ENCODE measurements around the gene EHHADH. TPM values are rescaled to one million over a fixed set of nuclear protein-coding genes. Genes with fewer than 3 reads are reported as not detected.

The EHHADH gene
- total RNA-seq, 1 experiment from 2014 or later = 10.7 TPM

GRCh38 chr3:185236969-185237368 lies 16.9 kb downstream of the EHHADH start:
- CTCF ChIA-PET = no interaction called here
- DNase-seq (ENCODE audit: low read depth, low spot score) = no peak
- H4K20me1 ChIP-seq (ENCODE audit: insufficient read depth) = no peaks in the 10 kb centered on the region
- H3K27me3 ChIP-seq (ENCODE audit: insufficient read depth, low read length) = no peaks in the 10 kb centered on the region
- H3K79me2 ChIP-seq (ENCODE audit: insufficient read depth, low read length) = no peaks in the 10 kb centered on the region
- ATAC-seq = no peak
- no peaks in the 10 kb centered on the region for H3K4me1 ChIP-seq (ENCODE audit: control insufficient read depth in 1 of 2, insufficient read depth in 2 of 2, low read length in 2 of 2)
- peaks cover 12 to 17% of the 10 kb centered on the region in 2 experiments; a peak in 3 of 4 replicates for H3K9me3 ChIP-seq (ENCODE audit: control insufficient read depth in 1 of 2, insufficient read depth in 1 of 2, low read depth in 1 of 2, low read length in 2 of 2)
- TF ChIP-seq, protein P1, sequence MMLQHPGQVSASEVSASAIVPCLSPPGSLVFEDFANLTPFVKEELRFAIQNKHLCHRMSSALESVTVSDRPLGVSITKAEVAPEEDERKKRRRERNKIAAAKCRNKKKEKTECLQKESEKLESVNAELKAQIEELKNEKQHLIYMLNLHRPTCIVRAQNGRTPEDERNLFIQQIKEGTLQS (IDR thresholded peaks at IDR 0.05) = no peak
- TF ChIP-seq SP1 (IDR thresholded peaks at IDR 0.05; ENCODE audit: low read depth) = no peak
- TF ChIP-seq CBX3 (IDR thresholded peaks at IDR 0.05; ENCODE audit: low read depth) = no peak
- no peak for TF ChIP-seq JUND (IDR thresholded peaks at IDR 0.05)
- no peak for TF ChIP-seq EGR1 (IDR thresholded peaks at IDR 0.05; ENCODE audit: low read depth)
- no peak for TF ChIP-seq POLR2AphosphoS5 (IDR thresholded peaks at IDR 0.05; ENCODE audit: low read depth, low read length)
- TF ChIP-seq FOSL1 (IDR thresholded peaks at IDR 0.05; ENCODE audit: low read depth) = no peak
- TF ChIP-seq POLR2A (IDR thresholded peaks at IDR 0.05; ENCODE audit: borderline replicate concordance, extremely low read depth, insufficient read depth, insufficient read length) = no peak
- no peak for TF ChIP-seq SIN3A (IDR thresholded peaks at IDR 0.05; ENCODE audit: low read depth)
- TF ChIP-seq CTCF (IDR thresholded peaks at IDR 0.05 in 2 of 3, conservative IDR thresholded peaks at IDR 0.05 in 1 of 3; ENCODE audit: borderline replicate concordance in 1 of 3, insufficient read depth in 1 of 3, low read depth in 2 of 3, low read length in 2 of 3) = no peak
- TF ChIP-seq ZFX (IDR thresholded peaks at IDR 0.05) = no peak
- TF ChIP-seq ELF1 (IDR thresholded peaks at IDR 0.05; ENCODE audit: borderline replicate concordance, low read depth) = no peak
- no peak for TF ChIP-seq RAD21 (IDR thresholded peaks at IDR 0.05; ENCODE audit: low read depth)
- no peak for TF ChIP-seq SRF (IDR thresholded peaks at IDR 0.05; ENCODE audit: low read depth)
- no peak for TF ChIP-seq EZH2 (IDR thresholded peaks at IDR 0.05)
- no peak overlapping the region for H3K4me3 ChIP-seq (replicated peaks in 1 of 2; ENCODE audit: low read depth in 1 of 2, low read length in 2 of 2)
- H3K9me2 ChIP-seq (ENCODE audit: insufficient read depth) = no peaks in the 10 kb centered on the region
- H3K9ac ChIP-seq (ENCODE audit: low read length) = no peak overlapping the region
- H2AFZ ChIP-seq (ENCODE audit: low read depth, low read length, poor library complexity, severe bottlenecking) = no peak overlapping the region
- intact Hi-C loops (cut with micrococcal nuclease) = no loop called here
- POLR2A ChIA-PET = no interaction called here
- H3K27ac ChIP-seq (ENCODE audit: low read depth, low read length) = no peak overlapping the region
- H3K36me3 ChIP-seq (ENCODE audit: control insufficient read depth in 1 of 2, insufficient read depth in 2 of 2, low read length in 2 of 2) = no peaks in the 10 kb centered on the region; a peak in 1 of 4 replicates
- no TSS peak for BruUV-seq (replicated peaks)
- no peak overlapping the region for H3K4me2 ChIP-seq (ENCODE audit: low read length)
- RAD21 ChIA-PET (ENCODE audit: low non-redundant PET in 1 of 2, low total read pairs in 2 of 2, uncharacterized antibody in 2 of 2, unreplicated experiment in 2 of 2) = no interaction called here

All from HCT116 (cell line).